ENCODE results near the gene NOD2. TPM values are rescaled to one million over a fixed set of nuclear protein-coding genes. Genes with fewer than 3 reads are reported as not detected.

The NOD2 gene
- total and polyA plus RNA-seq, 2 of the 13 experiments (the other 11 are each of a cell fraction or from before 2014, with no cell fraction given) = 0.27 to 0.81 TPM

DNA sequence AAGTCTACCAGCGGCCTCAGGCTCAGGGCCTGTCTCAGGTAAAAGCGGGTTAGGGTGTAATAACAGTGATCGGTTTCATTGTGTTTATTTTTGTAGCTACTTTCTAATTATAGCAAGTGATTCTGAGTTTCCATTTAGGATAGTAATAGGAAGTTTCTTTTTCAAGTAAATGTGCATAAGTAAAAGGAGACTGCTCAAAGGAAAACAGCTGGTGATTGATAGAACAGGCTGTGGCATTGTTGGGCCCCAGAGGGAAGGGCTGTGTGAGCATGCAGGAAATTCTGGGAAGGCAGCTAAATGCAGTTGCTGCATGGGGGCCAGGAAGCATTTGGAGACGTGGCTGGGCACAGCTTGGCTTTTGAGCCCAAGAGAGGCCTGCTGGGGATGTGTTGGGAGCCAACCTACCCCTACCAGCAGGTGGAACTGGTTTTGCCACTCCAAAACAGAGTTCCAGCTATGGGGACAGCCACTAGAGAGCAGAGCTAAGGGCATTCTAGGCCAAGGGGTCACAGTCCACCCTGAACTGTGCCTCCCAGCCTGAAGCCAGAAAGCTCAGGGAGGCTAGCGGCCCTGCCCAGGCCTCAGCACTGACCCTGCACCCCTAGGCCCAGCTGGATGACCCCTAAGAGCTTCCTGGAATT is 24.9 kb upstream of the NOD2 start (continued):
- TF ChIP-seq POLR2G (IDR thresholded peaks at IDR 0.05; ENCODE audit: low read depth, low read length) (no peak), ELF1 (CRISPR knock-in tag; IDR thresholded peaks at IDR 0.05) (no peak), TEAD3 (CRISPR knock-in tag; optimal IDR thresholded peaks at IDR 0.05; ENCODE audit: borderline replicate concordance) (peak; percentile 76), GPN1 (CRISPR knock-in tag; IDR thresholded peaks at IDR 0.05; ENCODE audit: borderline replicate concordance) (no peak), ZNF790 (CRISPR knock-in tag; IDR thresholded peaks at IDR 0.05; ENCODE audit: borderline replicate concordance) (no peak), SAFB2 (CRISPR knock-in tag; IDR thresholded peaks at IDR 0.05; ENCODE audit: borderline replicate concordance, low read depth) (no peak), ZNF143 (CRISPR knock-in tag; IDR thresholded peaks at IDR 0.05) (no peak), TAF15 (IDR thresholded peaks at IDR 0.05; ENCODE audit: low read depth, low read length, poor library complexity, severe bottlenecking) (no peak), ZNF160 (CRISPR knock-in tag; IDR thresholded peaks at IDR 0.05) (no peak), ZNF879 (CRISPR knock-in tag; IDR thresholded peaks at IDR 0.05) (no peak), THAP11 (CRISPR knock-in tag; IDR thresholded peaks at IDR 0.05) (no peak), ZBTB34 (CRISPR knock-in tag; IDR thresholded peaks at IDR 0.05) (peak; percentile 68; the same call in 1 of the 2 replicates), RXRA (CRISPR knock-in tag; IDR thresholded peaks at IDR 0.05) (peak; percentile 98), ZBTB38 (CRISPR knock-in tag; IDR thresholded peaks at IDR 0.05) (no peak), ZNF576 (CRISPR knock-in tag; IDR thresholded peaks at IDR 0.05) (no peak), ZNF383 (CRISPR knock-in tag; IDR thresholded peaks at IDR 0.05; ENCODE audit: borderline replicate concordance) (no peak), MTF1 (CRISPR knock-in tag; IDR thresholded peaks at IDR 0.05) (no peak), PAX8 (CRISPR knock-in tag; IDR thresholded peaks at IDR 0.05; ENCODE audit: borderline replicate concordance) (no peak), SIX1 (CRISPR knock-in tag; IDR thresholded peaks at IDR 0.05; ENCODE audit: borderline replicate concordance) (no peak), FOXJ3 (CRISPR knock-in tag; IDR thresholded peaks at IDR 0.05; ENCODE audit: borderline replicate concordance) (no peak), ZSCAN5A (CRISPR knock-in tag; IDR thresholded peaks at IDR 0.05; ENCODE audit: borderline replicate concordance) (0 out of 2 replicates have a peak, but pooled peaks have one; percentile 48)
- TF ChIP-seq, protein P1, sequence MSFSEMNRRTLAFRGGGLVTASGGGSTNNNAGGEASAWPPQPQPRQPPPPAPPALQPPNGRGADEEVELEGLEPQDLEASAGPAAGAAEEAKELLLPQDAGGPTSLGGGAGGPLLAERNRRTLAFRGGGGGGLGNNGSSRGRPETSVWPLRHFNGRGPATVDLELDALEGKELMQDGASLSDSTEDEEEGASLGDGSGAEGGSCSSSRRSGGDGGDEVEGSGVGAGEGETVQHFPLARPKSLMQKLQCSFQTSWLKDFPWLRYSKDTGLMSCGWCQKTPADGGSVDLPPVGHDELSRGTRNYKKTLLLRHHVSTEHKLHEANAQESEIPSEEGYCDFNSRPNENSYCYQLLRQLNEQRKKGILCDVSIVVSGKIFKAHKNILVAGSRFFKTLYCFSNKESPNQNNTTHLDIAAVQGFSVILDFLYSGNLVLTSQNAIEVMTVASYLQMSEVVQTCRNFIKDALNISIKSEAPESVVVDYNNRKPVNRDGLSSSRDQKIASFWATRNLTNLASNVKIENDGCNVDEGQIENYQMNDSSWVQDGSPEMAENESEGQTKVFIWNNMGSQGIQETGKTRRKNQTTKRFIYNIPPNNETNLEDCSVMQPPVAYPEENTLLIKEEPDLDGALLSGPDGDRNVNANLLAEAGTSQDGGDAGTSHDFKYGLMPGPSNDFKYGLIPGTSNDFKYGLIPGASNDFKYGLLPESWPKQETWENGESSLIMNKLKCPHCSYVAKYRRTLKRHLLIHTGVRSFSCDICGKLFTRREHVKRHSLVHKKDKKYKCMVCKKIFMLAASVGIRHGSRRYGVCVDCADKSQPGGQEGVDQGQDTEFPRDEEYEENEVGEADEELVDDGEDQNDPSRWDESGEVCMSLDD (CRISPR knock-in tag; IDR thresholded peaks at IDR 0.05; ENCODE audit: borderline replicate concordance) = no peak
- TF ChIP-seq, protein P2, sequence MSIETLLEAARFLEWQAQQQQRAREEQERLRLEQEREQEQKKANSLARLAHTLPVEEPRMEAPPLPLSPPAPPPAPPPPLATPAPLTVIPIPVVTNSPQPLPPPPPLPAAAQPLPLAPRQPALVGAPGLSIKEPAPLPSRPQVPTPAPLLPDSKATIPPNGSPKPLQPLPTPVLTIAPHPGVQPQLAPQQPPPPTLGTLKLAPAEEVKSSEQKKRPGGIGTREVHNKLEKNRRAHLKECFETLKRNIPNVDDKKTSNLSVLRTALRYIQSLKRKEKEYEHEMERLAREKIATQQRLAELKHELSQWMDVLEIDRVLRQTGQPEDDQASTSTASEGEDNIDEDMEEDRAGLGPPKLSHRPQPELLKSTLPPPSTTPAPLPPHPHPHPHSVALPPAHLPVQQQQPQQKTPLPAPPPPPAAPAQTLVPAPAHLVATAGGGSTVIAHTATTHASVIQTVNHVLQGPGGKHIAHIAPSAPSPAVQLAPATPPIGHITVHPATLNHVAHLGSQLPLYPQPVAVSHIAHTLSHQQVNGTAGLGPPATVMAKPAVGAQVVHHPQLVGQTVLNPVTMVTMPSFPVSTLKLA (IDR thresholded peaks at IDR 0.05) = no peak

All from HepG2 (cell line).